OCI-LY7 (cell line): Measurements from ENCODE around the gene MTHFSD.

ENCODE experiments used
- EZH2phosphoT487 ChIP-seq: fragments of 200-600 bp; sonication (generic); IDR thresholded peaks from 2 replicates; pipeline ENCODE4 v1.6.1; 2018; ENCODE audit warnings: low read depth, borderline replicate concordance, mild to moderate bottlenecking, mixed run types, antibody characterized with exemption, low read length, moderate library complexity, mixed read lengths
- TF ChIP-seq, protein P1 (sequence below): fragments of 200-600 bp; sonication (generic); conservative IDR thresholded peaks from 2 replicates; pipeline ENCODE4 v1.5.1; 2014; ENCODE audit warnings: mild to moderate bottlenecking, antibody characterized with exemption, low read length, moderate library complexity, mixed read lengths

- TF ChIP-seq, protein P1, sequence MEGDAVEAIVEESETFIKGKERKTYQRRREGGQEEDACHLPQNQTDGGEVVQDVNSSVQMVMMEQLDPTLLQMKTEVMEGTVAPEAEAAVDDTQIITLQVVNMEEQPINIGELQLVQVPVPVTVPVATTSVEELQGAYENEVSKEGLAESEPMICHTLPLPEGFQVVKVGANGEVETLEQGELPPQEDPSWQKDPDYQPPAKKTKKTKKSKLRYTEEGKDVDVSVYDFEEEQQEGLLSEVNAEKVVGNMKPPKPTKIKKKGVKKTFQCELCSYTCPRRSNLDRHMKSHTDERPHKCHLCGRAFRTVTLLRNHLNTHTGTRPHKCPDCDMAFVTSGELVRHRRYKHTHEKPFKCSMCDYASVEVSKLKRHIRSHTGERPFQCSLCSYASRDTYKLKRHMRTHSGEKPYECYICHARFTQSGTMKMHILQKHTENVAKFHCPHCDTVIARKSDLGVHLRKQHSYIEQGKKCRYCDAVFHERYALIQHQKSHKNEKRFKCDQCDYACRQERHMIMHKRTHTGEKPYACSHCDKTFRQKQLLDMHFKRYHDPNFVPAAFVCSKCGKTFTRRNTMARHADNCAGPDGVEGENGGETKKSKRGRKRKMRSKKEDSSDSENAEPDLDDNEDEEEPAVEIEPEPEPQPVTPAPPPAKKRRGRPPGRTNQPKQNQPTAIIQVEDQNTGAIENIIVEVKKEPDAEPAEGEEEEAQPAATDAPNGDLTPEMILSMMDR = no peak
- no peak for TF ChIP-seq EZH2phosphoT487
Measured at GRCh38 chr16:86499440-86499786, 55.6 kb downstream of the MTHFSD start.
